ENCODE results near the gene RRBP1. TPM values are rescaled to one million over a fixed set of nuclear protein-coding genes. Genes with fewer than 3 reads are reported as not detected.

Gene RRBP1
- polyA plus RNA-seq, 1 donor from 2014 or later = 6.1 TPM

DNA sequence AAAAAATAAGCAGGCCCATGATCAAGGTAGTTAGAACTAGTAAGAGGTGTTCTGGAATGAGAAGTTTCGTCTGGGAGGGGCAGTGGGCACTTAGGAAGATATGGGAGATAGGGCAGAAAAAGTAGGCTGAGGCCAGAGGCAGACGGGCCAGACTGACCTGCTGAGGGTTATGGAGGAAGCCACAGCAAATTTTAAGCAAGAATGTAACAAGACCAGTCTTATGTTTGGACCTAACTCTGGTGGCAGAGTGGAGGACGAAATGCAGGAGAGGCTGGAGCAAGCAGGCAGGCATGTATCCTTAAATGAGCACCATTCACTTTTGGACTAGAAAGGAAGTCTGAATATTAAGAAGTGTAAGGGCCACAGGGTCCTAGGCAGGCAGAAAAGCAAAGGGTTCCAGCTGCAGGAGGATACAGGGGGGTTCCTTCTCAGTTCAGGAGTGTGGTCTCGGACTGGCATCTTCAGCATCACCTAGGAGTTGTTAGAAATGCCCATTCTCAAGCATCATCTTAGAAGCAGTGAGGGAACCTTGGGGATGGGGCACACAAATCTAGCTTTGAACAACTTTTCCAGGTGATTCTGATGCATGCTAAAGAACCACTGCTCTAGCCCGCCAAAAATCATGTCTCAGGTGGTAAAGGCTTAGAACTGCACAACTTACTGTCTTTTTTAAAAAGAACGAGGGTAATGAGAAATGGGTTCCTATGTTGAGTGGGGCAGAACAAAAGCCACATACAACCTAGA, 113.8 kb downstream of the RRBP1 start:
- H3K27ac Mint-ChIP-seq = peak overlapping the region in 2 of 3 donors; percentile 43 to 67
- H3K27me3 Mint-ChIP-seq = peaks cover 6% of the 10 kb centered on the region
- no peaks in the 10 kb centered on the region for H3K36me3 Mint-ChIP-seq
- peaks cover 5 to 16% (median 6%) of the 10 kb centered on the region in 3 donors for H3K4me1 Mint-ChIP-seq
- peak overlapping the region; percentile 53 to 84 (median 78) for H3K4me3 Mint-ChIP-seq
- peaks cover 0 to 6% (median 4%) of the 10 kb centered on the region in 3 donors for H3K9me3 Mint-ChIP-seq

DNA sequence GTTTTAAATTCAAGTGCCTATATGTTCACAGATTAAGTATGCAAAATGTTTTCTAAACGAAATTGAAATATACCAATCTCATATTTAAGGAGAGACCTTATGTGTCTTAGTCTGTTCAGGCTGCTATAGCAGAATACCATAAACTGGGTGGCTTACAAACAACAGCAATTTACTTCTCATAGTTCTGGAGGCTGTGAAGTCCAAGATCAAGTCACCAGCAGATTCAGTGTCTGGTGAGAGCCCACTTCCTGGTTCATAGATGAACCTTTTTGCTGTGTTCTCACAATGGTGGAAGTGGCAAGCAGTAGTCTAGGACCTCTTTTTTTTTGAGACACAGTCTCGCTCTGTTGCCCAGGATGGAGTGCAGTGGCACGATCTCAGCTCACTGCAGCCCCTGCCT, 115.7 kb downstream of the RRBP1 start:
- Mint-ChIP-seq H3K27me3 (peaks cover 6% of the 10 kb centered on the region), H3K27ac (no peak overlapping the region), H3K36me3 (no peaks in the 10 kb centered on the region)

DNA sequence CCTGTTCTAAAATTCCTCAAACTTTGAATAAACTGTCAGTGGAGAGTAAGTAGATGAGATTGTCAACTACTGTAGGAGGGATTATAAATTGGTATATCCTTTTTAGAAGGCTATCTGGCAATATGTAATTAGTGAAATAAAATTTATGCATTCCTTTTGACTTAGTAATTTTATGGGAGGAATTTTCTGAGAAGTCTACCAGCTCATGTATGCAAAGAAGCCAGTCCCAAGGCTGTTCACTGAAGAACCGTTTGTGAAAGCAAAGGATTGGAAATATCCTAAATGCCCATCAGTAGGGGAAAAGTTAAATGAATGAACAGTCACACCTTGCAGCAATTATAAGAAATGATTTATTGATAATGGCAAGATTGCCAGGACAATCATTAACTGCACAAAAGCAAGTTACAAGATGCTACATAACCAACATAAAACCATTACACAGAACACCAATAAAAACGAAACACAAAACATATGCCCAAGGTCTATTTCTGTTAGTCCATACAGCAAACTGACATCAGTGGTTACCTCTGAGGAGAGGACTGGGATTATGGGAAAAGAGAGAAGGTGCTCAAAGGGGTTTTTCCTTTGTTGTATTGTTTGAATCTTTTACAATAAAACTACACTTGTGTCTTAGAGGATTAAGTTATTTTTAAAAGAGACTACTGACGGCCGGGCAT, 116.7 kb downstream of the RRBP1 start:
- no peak overlapping the region for H3K4me3 Mint-ChIP-seq
- peaks cover 9% of the 10 kb centered on the region for H3K27me3 Mint-ChIP-seq
- H3K9me3 Mint-ChIP-seq = peaks cover 0 to 6% (median 4%) of the 10 kb centered on the region in 3 donors
- H3K27ac Mint-ChIP-seq = no peak overlapping the region
- no peaks in the 10 kb centered on the region for H3K36me3 Mint-ChIP-seq
- H3K4me1 Mint-ChIP-seq = peaks cover 0 to 2% (median 1%) of the 10 kb centered on the region in 3 donors

More for the DNA sequence above, 115.7 kb downstream of the RRBP1 start:
- H3K9me3 Mint-ChIP-seq = peaks cover 0 to 6% (median 4%) of the 10 kb centered on the region in 3 donors
- H3K4me3 Mint-ChIP-seq = peak overlapping the region in 1 of 4 donors; percentile 80
- H3K4me1 Mint-ChIP-seq = peaks cover 3 to 9% (median 6%) of the 10 kb centered on the region in 3 donors

Other genes with a start within 250 kb of the RRBP1 start
- not detected for gene BFSP1, start 150.9 kb downstream of the RRBP1 start, polyA plus RNA-seq
- 32.1 TPM for gene DSTN, start 112.2 kb downstream of the RRBP1 start, polyA plus RNA-seq
- gene BANF2, start 17.7 kb upstream of the RRBP1 start, polyA plus RNA-seq = not detected

Measured in IgD-negative memory B cell (primary cell).